ENCODE measurements around the gene REM2.

The REM2 gene

GRCh38 chr14:22888662-22889061, 5.6 kb downstream of the REM2 start:
- no peak overlapping the region for H4K8ac ChIP-seq (ENCODE audit: low read depth, low read length)
- H3K36me3 ChIP-seq (ENCODE audit: control insufficient read depth in 1 of 2, insufficient read depth in 2 of 2, low read length in 2 of 2), result peaks cover 0 to 3% of the 10 kb centered on the region in 2 experiments
- H4K12ac ChIP-seq (ENCODE audit: low read depth, low read length), result no peak overlapping the region
- no peak overlapping the region for H3K14ac ChIP-seq (ENCODE audit: low read length)
- DNase-seq, result no peak
- no peak overlapping the region for H3K27ac ChIP-seq (ENCODE audit: low read depth, low read length)
- no peak overlapping the region for H3K4me2 ChIP-seq (ENCODE audit: low read length)
- no peak overlapping the region for H2BK12ac ChIP-seq (ENCODE audit: low read length)
- H3K79me1 ChIP-seq (ENCODE audit: low read length), result peaks cover 6% of the 10 kb centered on the region
- H3K9ac ChIP-seq (ENCODE audit: low read length), result no peak overlapping the region
- H4K91ac ChIP-seq (ENCODE audit: low read depth, low read length), result no peak overlapping the region
- H2AFZ ChIP-seq (ENCODE audit: insufficient read depth, low read length, poor library complexity), result no peak overlapping the region
- no peak overlapping the region for H3K4ac ChIP-seq (ENCODE audit: low read depth, low read length)
- H3K4me3 ChIP-seq (ENCODE audit: low read depth, low read length), result no peak overlapping the region
- WGBS (ENCODE audit: extremely low coverage, insufficient coverage, insufficient read length), result no CpG with 5 or more reads among the region's 4 CpGs
- H3K79me2 ChIP-seq (ENCODE audit: control insufficient read depth, insufficient read depth, low read length, poor library complexity), result no peaks in the 10 kb centered on the region
- H2BK120ac ChIP-seq (ENCODE audit: insufficient read depth, low read length, poor library complexity), result no peak overlapping the region
- no peaks in the 10 kb centered on the region for H3K27me3 ChIP-seq (ENCODE audit: insufficient read depth, low read length)
- no peak overlapping the region for H3K18ac ChIP-seq (ENCODE audit: low read length)
- no peaks in the 10 kb centered on the region for H3K9me3 ChIP-seq (ENCODE audit: insufficient read depth, low read depth, low read length)
- peaks cover 4 to 7% of the 10 kb centered on the region in 2 experiments for H3K4me1 ChIP-seq (ENCODE audit: control insufficient read depth in 1 of 2, insufficient read depth in 2 of 2, low read length in 2 of 2)
- H2AK5ac ChIP-seq (ENCODE audit: low read length), result no peak overlapping the region
- no peak overlapping the region for H3K23ac ChIP-seq (ENCODE audit: low read length)
- H2BK5ac ChIP-seq (ENCODE audit: low read depth, low read length, poor library complexity), result no peak overlapping the region

- Histone ChIP-seq H4K12ac (ENCODE audit: low read depth, low read length) (no peak overlapping the region), H3K4ac (ENCODE audit: low read depth, low read length) (no peak overlapping the region), H3K4me1 (ENCODE audit: control insufficient read depth in 1 of 2, insufficient read depth in 2 of 2, low read length in 2 of 2) (peaks cover 4 to 7% of the 10 kb centered on the region in 2 experiments), H2BK12ac (ENCODE audit: low read length) (no peak overlapping the region), H3K79me1 (ENCODE audit: low read length) (peaks cover 6% of the 10 kb centered on the region), H3K27ac (ENCODE audit: low read depth, low read length) (no peak overlapping the region), H3K9ac (ENCODE audit: low read length) (no peak overlapping the region), H3K27me3 (ENCODE audit: insufficient read depth, low read length) (no peaks in the 10 kb centered on the region), H3K14ac (ENCODE audit: low read length) (no peak overlapping the region), H4K91ac (ENCODE audit: low read depth, low read length) (no peak overlapping the region), H3K36me3 (ENCODE audit: control insufficient read depth in 1 of 2, insufficient read depth in 2 of 2, low read length in 2 of 2) (peaks cover 0 to 3% of the 10 kb centered on the region in 2 experiments), H2BK120ac (ENCODE audit: insufficient read depth, low read length, poor library complexity) (no peak overlapping the region), H3K23ac (ENCODE audit: low read length) (no peak overlapping the region), H3K18ac (ENCODE audit: low read length) (no peak overlapping the region), H3K4me2 (ENCODE audit: low read length) (no peak overlapping the region), H2AFZ (ENCODE audit: insufficient read depth, low read length, poor library complexity) (no peak overlapping the region), H4K8ac (ENCODE audit: low read depth, low read length) (no peak overlapping the region), H2BK5ac (ENCODE audit: low read depth, low read length, poor library complexity) (no peak overlapping the region), H3K4me3 (ENCODE audit: low read depth, low read length) (no peak overlapping the region), H3K9me3 (ENCODE audit: insufficient read depth, low read depth, low read length) (no peaks in the 10 kb centered on the region), H3K79me2 (ENCODE audit: control insufficient read depth, insufficient read depth, low read length, poor library complexity) (no peaks in the 10 kb centered on the region), H2AK5ac (ENCODE audit: low read length) (no peak overlapping the region)
- whole genome bisulfite sequencing (ENCODE audit: extremely low coverage, insufficient coverage, insufficient read length), result no CpG with 5 or more reads among the region's 1 CpG
- DNase-seq, result no peak
Measured at GRCh38 chr14:22890416-22890815, 7.4 kb downstream of the REM2 start.

GRCh38 chr14:22892488-22892887, 9.5 kb downstream of the REM2 start:
- Histone ChIP-seq H3K36me3 (ENCODE audit: control insufficient read depth in 1 of 2, insufficient read depth in 2 of 2, low read length in 2 of 2) (peaks cover 0 to 3% of the 10 kb centered on the region in 2 experiments), H2BK5ac (ENCODE audit: low read depth, low read length, poor library complexity) (no peak overlapping the region)

GRCh38 chr14:22893706-22894105, 10.7 kb downstream of the REM2 start:
- H4K91ac ChIP-seq (ENCODE audit: low read depth, low read length), result no peak overlapping the region
- no peak overlapping the region for H2BK120ac ChIP-seq (ENCODE audit: insufficient read depth, low read length, poor library complexity)

More at GRCh38 chr14:22892488-22892887, 9.5 kb downstream of the REM2 start:
- no peak overlapping the region for H2BK120ac ChIP-seq (ENCODE audit: insufficient read depth, low read length, poor library complexity)
- H3K79me2 ChIP-seq (ENCODE audit: control insufficient read depth, insufficient read depth, low read length, poor library complexity), result no peaks in the 10 kb centered on the region
- no peak overlapping the region for H2AFZ ChIP-seq (ENCODE audit: insufficient read depth, low read length, poor library complexity)
- H3K23ac ChIP-seq (ENCODE audit: low read length), result no peak overlapping the region
- H4K12ac ChIP-seq (ENCODE audit: low read depth, low read length), result no peak overlapping the region
- H3K79me1 ChIP-seq (ENCODE audit: low read length), result no peaks in the 10 kb centered on the region
- H3K9me3 ChIP-seq (ENCODE audit: insufficient read depth, low read depth, low read length), result no peaks in the 10 kb centered on the region
- H3K4ac ChIP-seq (ENCODE audit: low read depth, low read length), result no peak overlapping the region
- H4K8ac ChIP-seq (ENCODE audit: low read depth, low read length), result no peak overlapping the region
- peaks cover 0 to 4% of the 10 kb centered on the region in 2 experiments for H3K4me1 ChIP-seq (ENCODE audit: control insufficient read depth in 1 of 2, insufficient read depth in 2 of 2, low read length in 2 of 2)
- H3K4me2 ChIP-seq (ENCODE audit: low read length), result no peak overlapping the region
- H3K27ac ChIP-seq (ENCODE audit: low read depth, low read length), result no peak overlapping the region
- H3K27me3 ChIP-seq (ENCODE audit: insufficient read depth, low read length), result no peaks in the 10 kb centered on the region
- H3K18ac ChIP-seq (ENCODE audit: low read length), result no peak overlapping the region
- H3K14ac ChIP-seq (ENCODE audit: low read length), result no peak overlapping the region
- no peak overlapping the region for H2AK5ac ChIP-seq (ENCODE audit: low read length)
- WGBS (ENCODE audit: extremely low coverage, insufficient coverage, insufficient read length), result no CpG with 5 or more reads among the region's 7 CpGs
- no peak overlapping the region for H4K91ac ChIP-seq (ENCODE audit: low read depth, low read length)
- H3K9ac ChIP-seq (ENCODE audit: low read length), result no peak overlapping the region
- no peak for DNase-seq
- no peak overlapping the region for H2BK12ac ChIP-seq (ENCODE audit: low read length)
- no peak overlapping the region for H3K4me3 ChIP-seq (ENCODE audit: low read depth, low read length)

More at GRCh38 chr14:22893706-22894105, 10.7 kb downstream of the REM2 start:
- DNase-seq, result no peak
- H2AFZ ChIP-seq (ENCODE audit: insufficient read depth, low read length, poor library complexity), result no peak overlapping the region
- no peak overlapping the region for H3K23ac ChIP-seq (ENCODE audit: low read length)
- H2BK12ac ChIP-seq (ENCODE audit: low read length), result no peak overlapping the region
- H3K4me1 ChIP-seq (ENCODE audit: control insufficient read depth in 1 of 2, insufficient read depth in 2 of 2, low read length in 2 of 2), result peaks cover 2 to 5% of the 10 kb centered on the region in 2 experiments
- no peaks in the 10 kb centered on the region for H3K79me1 ChIP-seq (ENCODE audit: low read length)
- no peaks in the 10 kb centered on the region for H3K36me3 ChIP-seq (ENCODE audit: control insufficient read depth in 1 of 2, insufficient read depth in 2 of 2, low read length in 2 of 2)
- WGBS (ENCODE audit: extremely low coverage, insufficient coverage, insufficient read length), result no CpG with 5 or more reads among the region's 4 CpGs
- no peak overlapping the region for H2BK5ac ChIP-seq (ENCODE audit: low read depth, low read length, poor library complexity)
- H3K14ac ChIP-seq (ENCODE audit: low read length), result no peak overlapping the region
- H4K12ac ChIP-seq (ENCODE audit: low read depth, low read length), result no peak overlapping the region
- no peak overlapping the region for H3K4ac ChIP-seq (ENCODE audit: low read depth, low read length)
- no peaks in the 10 kb centered on the region for H3K9me3 ChIP-seq (ENCODE audit: insufficient read depth, low read depth, low read length)
- no peak overlapping the region for H2AK5ac ChIP-seq (ENCODE audit: low read length)
- no peak overlapping the region for H3K18ac ChIP-seq (ENCODE audit: low read length)
- H3K9ac ChIP-seq (ENCODE audit: low read length), result no peak overlapping the region
- H3K27ac ChIP-seq (ENCODE audit: low read depth, low read length), result no peak overlapping the region
- H3K79me2 ChIP-seq (ENCODE audit: control insufficient read depth, insufficient read depth, low read length, poor library complexity), result no peaks in the 10 kb centered on the region
- no peak overlapping the region for H4K8ac ChIP-seq (ENCODE audit: low read depth, low read length)
- H3K4me3 ChIP-seq (ENCODE audit: low read depth, low read length), result no peak overlapping the region
- H3K27me3 ChIP-seq (ENCODE audit: insufficient read depth, low read length), result no peaks in the 10 kb centered on the region
- H3K4me2 ChIP-seq (ENCODE audit: low read length), result no peak overlapping the region
